Measurements from ENCODE around the gene ZRANB1. TPM values are rescaled to one million over a fixed set of nuclear protein-coding genes. Genes with fewer than 3 reads are reported as not detected.

The ZRANB1 gene
- total RNA-seq, 1 experiment from 2014 or later = 11.5 TPM

GRCh38 chr10:125017547-125018298, 75.8 kb downstream of the ZRANB1 start:
- DNase-seq (ENCODE audit: low read depth) = no peak

DNA sequence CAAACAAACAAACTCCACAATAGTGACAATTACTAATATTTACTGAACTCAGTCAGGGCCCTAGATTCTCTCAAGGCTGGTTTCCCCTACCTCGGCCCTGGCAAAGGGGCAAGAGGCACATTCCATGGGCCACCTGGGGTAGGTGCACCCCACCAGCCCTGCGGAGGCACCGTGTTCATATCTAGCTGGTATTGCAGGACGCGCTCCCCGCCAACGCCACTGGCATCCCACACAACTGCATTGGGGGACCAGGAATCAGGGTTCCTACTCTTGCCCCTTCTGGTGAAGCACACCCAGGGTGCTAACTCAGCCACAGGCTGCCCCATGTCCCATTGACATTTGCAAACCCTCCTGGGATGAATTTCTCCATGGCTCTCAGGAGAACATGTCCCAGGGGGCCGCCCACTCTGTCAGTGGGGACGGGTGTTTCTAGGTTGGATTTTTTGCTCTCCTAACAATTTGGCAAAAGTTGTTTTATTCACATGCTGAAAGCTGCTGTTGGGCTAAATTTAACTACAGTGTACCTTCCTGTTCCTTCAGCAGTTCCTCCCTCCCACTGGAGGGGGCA, 76.7 kb downstream of the ZRANB1 start:
- DNase-seq (ENCODE audit: low read depth) = no peak

DNA sequence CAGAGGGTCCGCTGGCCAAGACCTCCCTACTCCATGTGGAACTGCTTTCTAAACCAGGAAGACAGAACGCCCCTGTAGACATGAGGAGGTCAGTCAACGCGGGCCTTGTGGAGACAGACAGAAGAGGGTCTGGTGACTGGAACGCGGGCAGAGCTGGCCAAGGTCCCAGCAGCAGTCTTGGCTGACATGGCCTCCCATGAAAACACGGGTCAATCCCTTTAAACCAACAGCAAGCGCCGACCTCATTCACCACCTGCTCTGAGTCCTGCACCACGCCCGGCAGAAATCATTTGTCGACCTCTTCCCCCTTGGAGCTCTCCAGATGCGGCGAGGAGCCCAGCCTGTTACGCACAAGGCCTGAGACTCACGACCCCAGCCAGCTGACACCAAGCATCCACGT, 78.5 kb downstream of the ZRANB1 start:
- no peak for DNase-seq (ENCODE audit: low read depth)

DNA sequence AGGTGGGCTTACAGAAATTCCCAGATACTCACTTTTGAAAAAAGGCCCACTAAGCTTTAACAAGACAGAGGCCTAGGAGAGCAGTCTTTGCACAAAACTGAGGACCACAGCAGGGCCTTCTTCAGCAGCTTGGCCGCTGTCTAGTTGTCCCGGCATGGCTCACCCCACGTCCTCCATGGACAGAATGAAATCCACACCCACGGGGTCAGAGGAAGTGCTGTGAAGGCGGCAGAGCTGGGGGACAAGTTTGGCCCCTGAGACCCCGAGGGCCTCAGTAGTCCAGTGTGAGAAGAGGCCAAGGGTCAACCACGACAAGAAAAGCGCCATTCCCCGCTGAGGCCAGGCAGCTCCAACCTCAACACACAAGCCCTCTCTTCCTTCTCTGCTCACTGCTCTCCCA, 78.9 kb downstream of the ZRANB1 start:
- no peak for DNase-seq (ENCODE audit: low read depth)

GRCh38 chr10:125021686-125022344, 79.9 kb downstream of the ZRANB1 start:
- no peak for DNase-seq (ENCODE audit: low read depth)

GRCh38 chr10:125022671-125023070, 80.7 kb downstream of the ZRANB1 start:
- no peak for DNase-seq (ENCODE audit: low read depth)

- no peak for DNase-seq (ENCODE audit: low read depth)
Measured at GRCh38 chr10:125023255-125023654, 81.3 kb downstream of the ZRANB1 start.

DNA sequence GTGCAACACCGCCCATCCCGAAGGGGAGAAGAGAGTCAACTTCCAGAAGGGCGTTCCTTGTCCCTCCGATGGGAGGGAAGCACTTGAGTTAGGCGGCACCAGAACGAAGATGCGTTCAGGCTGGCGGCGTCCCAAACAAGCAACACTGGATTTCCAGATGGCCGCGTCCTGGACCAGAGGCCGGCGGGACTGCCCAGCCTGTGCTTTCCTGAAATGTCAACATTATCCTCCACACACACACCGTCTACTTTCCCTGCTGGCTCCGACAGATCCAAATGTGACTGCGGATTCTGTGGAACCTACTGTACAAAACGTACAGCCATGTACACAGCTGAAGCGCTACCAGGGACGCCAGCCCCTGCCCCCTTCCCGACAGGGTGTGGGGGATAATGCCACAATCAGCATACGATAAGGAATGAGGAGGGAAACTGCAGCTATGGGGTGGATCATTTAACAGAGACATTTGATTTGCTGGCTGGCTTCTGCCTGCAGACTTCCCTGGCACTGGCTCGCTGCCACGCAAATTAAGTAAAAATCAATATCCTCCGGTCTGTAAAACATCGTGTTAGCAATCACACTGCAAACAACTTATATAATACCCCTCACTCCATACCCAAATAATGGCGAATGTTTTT, 82.1 kb downstream of the ZRANB1 start:
- DNase-seq (ENCODE audit: low read depth) = no peak

DNA sequence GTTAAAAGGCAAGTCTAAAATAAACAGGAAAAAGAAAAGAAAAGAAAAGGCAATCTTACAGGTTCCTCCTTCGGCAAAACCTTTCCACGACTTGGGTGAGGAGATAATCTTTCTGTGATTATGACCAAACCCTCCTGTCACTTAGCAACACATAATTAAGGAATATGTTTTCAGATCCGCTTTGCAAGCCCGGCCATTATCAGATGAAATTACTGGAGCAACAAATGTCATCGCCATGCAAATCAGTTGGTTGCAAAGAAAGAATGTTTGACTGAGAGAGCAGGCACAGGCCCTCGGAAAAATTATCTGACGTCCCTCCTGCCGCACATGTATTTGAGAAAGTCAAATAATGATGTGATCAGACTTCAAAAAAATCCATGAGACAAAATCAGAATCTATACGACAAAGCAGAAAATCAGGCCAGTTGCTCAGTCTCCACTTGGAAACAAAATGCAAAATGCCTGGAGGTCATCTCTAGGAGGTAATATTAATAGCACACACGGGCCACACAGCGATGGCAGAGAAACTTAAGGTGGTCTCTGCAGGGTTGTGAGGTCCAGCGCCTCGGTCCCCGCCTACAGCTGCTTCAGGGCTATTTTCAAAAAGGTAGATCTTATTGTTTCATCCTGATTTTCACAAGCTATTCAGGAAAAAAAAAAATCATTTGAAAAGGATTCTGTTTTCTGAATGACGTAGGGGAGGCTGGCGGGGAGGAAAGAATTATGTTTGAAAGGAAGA, 82.7 kb downstream of the ZRANB1 start:
- DNase-seq (ENCODE audit: low read depth) = no peak

- no peak for DNase-seq (ENCODE audit: low read depth)
Measured at GRCh38 chr10:125025341-125025740, 83.4 kb downstream of the ZRANB1 start.

DNA sequence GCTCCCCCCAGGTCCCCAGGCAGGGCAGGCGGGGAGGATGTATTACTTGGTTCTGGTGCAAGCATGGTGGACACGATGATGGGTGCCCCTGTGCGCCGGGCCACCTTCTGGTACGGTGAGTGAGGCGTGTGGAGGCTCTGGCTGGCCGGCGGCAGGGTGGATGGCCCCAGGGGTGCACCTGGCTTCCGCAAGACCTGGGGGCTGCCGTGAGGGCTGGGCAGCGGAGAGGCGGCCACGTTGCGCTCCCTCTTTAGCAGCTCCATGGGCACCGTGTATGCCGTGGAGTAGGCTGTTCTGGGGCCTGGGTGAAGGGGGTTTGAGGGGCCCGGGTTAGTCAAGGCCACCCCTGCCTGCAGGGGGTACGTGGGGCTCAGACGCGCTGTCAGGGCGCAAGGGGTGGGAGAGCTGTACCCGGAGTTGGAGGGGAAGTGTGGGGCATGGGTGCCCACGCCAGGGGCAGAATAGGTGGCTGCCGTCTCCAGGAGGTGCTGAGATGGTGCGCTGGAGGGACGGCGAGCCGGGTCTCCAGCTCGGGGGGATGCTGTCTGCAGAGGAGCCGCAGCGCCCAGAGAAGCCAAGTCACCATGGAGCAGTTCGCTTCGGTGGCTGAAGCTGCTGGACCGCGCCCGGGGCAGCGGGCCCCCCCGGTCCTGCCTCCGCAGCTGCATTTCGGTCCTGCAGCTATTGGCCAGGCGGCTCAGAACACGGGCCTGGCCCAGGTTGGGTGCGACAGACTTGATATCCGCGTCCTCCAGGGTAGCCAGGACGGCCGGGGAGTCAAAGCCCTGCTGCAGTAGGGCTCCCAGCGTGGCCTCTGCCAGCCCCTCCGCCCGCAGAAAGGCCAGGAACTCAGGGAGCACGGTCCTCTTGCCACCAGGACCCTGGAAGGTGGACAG, 84.4 kb downstream of the ZRANB1 start:
- DNase-seq (ENCODE audit: low read depth) = no peak

GRCh38 chr10:125026974-125027735, 85.2 kb downstream of the ZRANB1 start:
- DNase-seq (ENCODE audit: low read depth) = no peak

- DNase-seq (ENCODE audit: low read depth) = peak; percentile 44
Measured at GRCh38 chr10:125027871-125028869, 86.2 kb downstream of the ZRANB1 start.

DNA sequence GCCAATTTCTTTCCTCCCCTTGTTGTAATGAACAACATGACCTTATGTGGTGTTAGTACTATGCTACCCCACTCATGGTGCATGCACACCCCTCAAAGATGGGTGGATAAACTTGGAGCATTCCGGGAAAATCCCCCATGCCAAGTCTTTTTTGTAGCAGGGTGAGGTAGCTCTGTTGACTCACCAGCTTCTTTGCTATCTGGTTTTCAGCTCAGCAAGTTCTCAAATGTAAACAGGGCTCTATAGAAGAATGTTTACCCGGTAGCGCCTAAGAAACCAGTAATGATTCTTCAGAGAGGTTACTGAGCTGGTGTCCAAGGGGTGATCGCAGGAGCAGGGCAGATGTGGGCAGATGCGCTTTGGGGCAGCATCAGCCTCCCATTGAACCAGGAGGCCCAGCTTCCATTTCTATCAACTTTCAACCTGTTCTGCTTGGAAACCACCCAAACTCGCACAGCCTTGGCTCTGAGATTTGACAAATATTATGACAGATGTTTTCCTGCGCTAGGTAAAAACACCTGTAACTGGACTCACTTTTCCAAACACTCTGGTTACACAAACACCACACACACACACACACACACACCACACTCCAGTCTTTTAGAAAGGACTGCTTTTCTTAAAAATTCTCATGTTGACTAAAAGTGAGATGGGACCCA, 87.8 kb downstream of the ZRANB1 start:
- peak; percentile 35 for DNase-seq (ENCODE audit: low read depth)

DNA sequence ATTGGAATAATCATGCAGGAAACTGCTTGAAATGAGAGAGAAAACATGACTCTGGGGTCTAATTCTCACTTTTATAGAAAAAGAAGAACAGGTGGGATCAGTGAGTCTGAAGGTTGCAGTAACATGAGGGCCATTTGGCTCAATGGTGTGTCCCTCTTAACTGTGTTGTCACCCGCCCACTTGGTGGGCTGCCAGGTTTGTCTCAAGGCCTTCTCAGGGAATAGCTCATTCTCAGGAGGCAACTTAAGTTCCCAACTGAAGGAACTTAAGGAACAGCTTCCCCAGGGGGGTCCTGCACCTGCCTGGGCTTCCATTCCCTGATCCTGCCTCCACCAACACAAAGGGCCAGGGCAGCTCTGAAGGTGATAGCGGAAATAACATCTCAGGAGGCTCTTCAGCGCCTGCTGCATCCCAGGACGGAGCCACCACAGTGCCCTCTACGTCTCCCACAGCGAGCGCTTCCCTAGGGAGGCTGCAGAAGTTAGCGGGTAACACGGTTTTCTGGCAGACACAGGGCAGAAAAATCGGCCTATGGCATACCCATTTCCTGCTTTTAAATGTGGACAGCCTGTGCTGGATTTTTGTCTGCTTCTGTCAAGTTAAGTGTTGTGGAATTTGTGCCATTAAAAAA, 88.8 kb downstream of the ZRANB1 start:
- DNase-seq (ENCODE audit: low read depth) = no peak

GRCh38 chr10:125032474-125033020, 90.6 kb downstream of the ZRANB1 start:
- DNase-seq (ENCODE audit: low read depth) = no peak
